Ovary (tissue), 9 donors: Measurements from ENCODE around the gene CDH20. TPM values are rescaled to one million over a fixed set of nuclear protein-coding genes. Genes with fewer than 3 reads are reported as not detected.

Experiments
- DNase-seq, 5 donors: peaks; one replicate each; pipeline ENCODE4 v3.0.0-alpha.2; 2019 to 2020
- H3K27ac ChIP-seq, 2 donors: fragments of 200-600 bp; one replicate each; pipeline versions ENCODE4 v1.5.1 to v1.8.0; 2019 to 2022
- H3K27me3 ChIP-seq: fragments of 200-600 bp; one replicate; pipeline ENCODE4 v1.8.0; 2022
- H3K36me3 ChIP-seq: fragments of 200-600 bp; sonication (generic); one replicate; pipeline ENCODE4 v1.5.1; 2019
- H3K4me1 ChIP-seq: one replicate; pipeline ENCODE4 v1.8.1; 2013; ENCODE audit warnings: mild to moderate bottlenecking, moderate library complexity; ENCODE audit not compliant: insufficient read depth
- H3K4me3 ChIP-seq: fragments of 200-600 bp; sonication (generic); one replicate; pipeline ENCODE4 v1.5.1; 2017
- H3K9me3 ChIP-seq, 2 donors: fragments of 200-600 bp in 1 of 2; sonication (generic) in 1 of 2; one replicate each; pipeline versions ENCODE4 v1.5.1 to v1.8.1; 2013 to 2019; ENCODE audit warnings: mild to moderate bottlenecking in 1 of 2, moderate library complexity in 1 of 2
- EP300 ChIP-seq: sonication (generic); formaldehyde crosslinking; IDR thresholded peaks from one replicate; pipeline ENCODE4 v1.6.1; 2017; ENCODE audit warnings: antibody characterized with exemption
- POLR2A ChIP-seq: fragments of 450-650 bp; IDR thresholded peaks from one replicate; pipeline ENCODE4 v1.6.1; 2017; ENCODE audit warnings: antibody characterized with exemption, mild to moderate bottlenecking, moderate library complexity
- WGBS, 3 donors: extraction: QIAGEN DNeasy Blood & Tissue Kit in 1 of 3; methylation state at CpG; one replicate each; pipeline versions ENCODE4 v1.1.5 to v1.1.7; 2013 to 2017; 5-methylcytosine and 5-hydroxymethylcytosine counted together
- intact Hi-C, 4 donors: fragments of 100-400 bp; cut with DNase I; formaldehyde crosslinking; loops; one replicate each; pipeline versions ENCODE4 v1.11.0 to v1.15.1; 2022 to 2023
- polyA plus RNA-seq, 2 donors: library from polyadenylated mRNA; stranded (reverse); fragments of 200-250 nt in 1 of 2; fragments of 350-450 nt in 1 of 2; fragmentation: Illumina TruSeq in 1 of 2; extraction: RNeasy Lipid Tissue Mini Kit (QIAGEN cat#74804) in 1 of 2; gene quantifications; one replicate each; pipeline ENCODE4 v1.2.3, GENCODE V29; 2013 to 2014
- total RNA-seq, 7 donors: library from RNA; depleted of rRNA in 2 of 7; stranded (reverse); fragments of >200 nt in 2 of 7; fragmentation: NEBNext Ultra II Directional in 3 of 7; extraction: Animal tissue kit (Norgen Biotek cat#: 25700) in 3 of 7; gene quantifications; one replicate each; pipeline versions ENCODE4 v1.1.0 to v1.2.4, GENCODE V29; 2016 to 2023
- TF ChIP-seq, protein P1 (sequence below), 3 donors: fragments of 450-650 bp in 2 of 3; fragments of 200-600 bp in 1 of 3; IDR thresholded peaks; one replicate each; pipeline versions ENCODE4 v1.5.1 to v1.8.0; 2016 to 2022; ENCODE audit warnings: antibody characterized with exemption in 3 of 3, mild to moderate bottlenecking in 1 of 3
- donor health status: DM: no; HTN: no; CAD: no; lungs with moderate emphysema.
- donor health status: DM: no; HTN: no; CAD: no.
- donor health status: Bipolar disorder and iron deficiency.
- donor health status: DM: yes; HTN: yes; CAD: no.
- donor health status: DM: no; HTN: no; CAD: no.
- donor health status: DM: yes; HTN: yes; CAD: no.

CDH20 gene
- total and polyA plus RNA-seq, 9 donors, result under 0.01 to 0.07 (median 0.04) TPM; not detected in 5

- Histone ChIP-seq H3K27ac (peak overlapping the region; percentile 5 to 57), H3K27me3 (no peaks in the 10 kb centered on the region), H3K36me3 (no peaks in the 10 kb centered on the region), H3K4me1 (peaks cover 2% of the 10 kb centered on the region), H3K4me3 (peak overlapping the region; percentile 42), H3K9me3 (no peaks in the 10 kb centered on the region)
- DNase-seq, result no peak
- TF ChIP-seq EP300, result peak; percentile 27
- no peak for TF ChIP-seq POLR2A
- TF ChIP-seq, protein P1, sequence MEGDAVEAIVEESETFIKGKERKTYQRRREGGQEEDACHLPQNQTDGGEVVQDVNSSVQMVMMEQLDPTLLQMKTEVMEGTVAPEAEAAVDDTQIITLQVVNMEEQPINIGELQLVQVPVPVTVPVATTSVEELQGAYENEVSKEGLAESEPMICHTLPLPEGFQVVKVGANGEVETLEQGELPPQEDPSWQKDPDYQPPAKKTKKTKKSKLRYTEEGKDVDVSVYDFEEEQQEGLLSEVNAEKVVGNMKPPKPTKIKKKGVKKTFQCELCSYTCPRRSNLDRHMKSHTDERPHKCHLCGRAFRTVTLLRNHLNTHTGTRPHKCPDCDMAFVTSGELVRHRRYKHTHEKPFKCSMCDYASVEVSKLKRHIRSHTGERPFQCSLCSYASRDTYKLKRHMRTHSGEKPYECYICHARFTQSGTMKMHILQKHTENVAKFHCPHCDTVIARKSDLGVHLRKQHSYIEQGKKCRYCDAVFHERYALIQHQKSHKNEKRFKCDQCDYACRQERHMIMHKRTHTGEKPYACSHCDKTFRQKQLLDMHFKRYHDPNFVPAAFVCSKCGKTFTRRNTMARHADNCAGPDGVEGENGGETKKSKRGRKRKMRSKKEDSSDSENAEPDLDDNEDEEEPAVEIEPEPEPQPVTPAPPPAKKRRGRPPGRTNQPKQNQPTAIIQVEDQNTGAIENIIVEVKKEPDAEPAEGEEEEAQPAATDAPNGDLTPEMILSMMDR (IDR thresholded peaks at IDR 0.05), result peak in 1 of 3 donors; percentile 3
- WGBS, 3 donors, result 12 to 18% (median 15%) methylated on average over 15 of the region's 15 CpGs
- intact Hi-C loops, result loop anchor here in 2 of 4 donors (5.0 kb wide), 3 partner anchors 310 to 550 kb away; partner anchors contain the start of gene RNF152 (in 2 of the 2)
These were observed 249.0 kb downstream of the CDH20 start for GRCh38 chr18:61582202-61582710.

DNA sequence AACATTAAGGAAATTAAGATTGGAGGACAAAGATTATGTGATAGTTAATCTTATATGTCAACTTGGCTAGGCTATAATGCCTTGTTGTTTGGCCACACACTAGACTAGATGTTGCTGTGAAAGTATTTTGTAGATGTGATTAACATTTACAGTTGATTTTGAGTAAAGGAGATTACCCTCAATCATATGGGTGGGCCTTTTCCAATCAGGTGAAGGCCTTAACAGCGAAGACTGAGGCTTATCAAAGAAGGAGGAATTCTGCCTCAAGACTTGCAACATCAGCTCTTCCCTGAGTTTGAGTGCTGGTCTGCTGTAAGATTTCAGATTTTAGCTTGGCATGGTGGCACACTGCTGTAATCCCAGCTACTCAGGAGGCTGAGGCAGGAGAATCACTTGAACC is 250.3 kb downstream of the CDH20 start:
- intact Hi-C loops, result loop anchor here in 2 of 4 donors (5.0 kb wide), 3 partner anchors 309 to 549 kb away; partner anchors contain the start of gene RNF152 (in 2 of the 2)
- Histone ChIP-seq H3K4me1 (peaks cover 2% of the 10 kb centered on the region), H3K36me3 (no peaks in the 10 kb centered on the region), H3K9me3 (no peaks in the 10 kb centered on the region), H3K27ac (no peak overlapping the region), H3K4me3 (no peak overlapping the region), H3K27me3 (no peaks in the 10 kb centered on the region)
- DNase-seq, result no peak
- WGBS, 3 donors, result 95 to 100% (median 96%) methylated on average over 1 of the region's 1 CpG
- TF ChIP-seq, protein P1 (IDR thresholded peaks at IDR 0.05), result no peak
- no peak for TF ChIP-seq POLR2A
- no peak for TF ChIP-seq EP300

DNA sequence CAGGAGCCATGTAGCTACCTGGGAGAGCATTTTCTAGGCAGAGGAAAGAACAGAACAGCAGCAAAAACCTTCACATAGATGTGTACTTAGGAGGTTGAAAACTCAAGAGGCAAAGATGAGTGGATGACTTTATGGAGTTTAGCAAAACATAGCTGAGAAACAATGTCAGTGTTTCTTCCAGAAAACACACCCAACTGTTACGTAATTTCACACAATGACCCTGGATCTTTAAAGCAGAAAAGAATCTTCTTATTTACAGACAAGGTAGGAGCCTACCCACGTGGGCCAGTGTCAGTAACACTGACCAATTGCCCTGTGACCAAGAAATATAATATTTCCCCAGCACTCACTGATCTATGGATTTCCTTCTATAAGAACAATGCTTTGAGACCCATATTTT is 254.6 kb downstream of the CDH20 start:
- no peaks in the 10 kb centered on the region for H3K4me1 ChIP-seq
- no peaks in the 10 kb centered on the region for H3K27me3 ChIP-seq
- no peaks in the 10 kb centered on the region for H3K36me3 ChIP-seq
- H3K4me3 ChIP-seq, result no peak overlapping the region
- TF ChIP-seq EP300, result no peak
- TF ChIP-seq POLR2A, result no peak
- TF ChIP-seq, protein P1 (IDR thresholded peaks at IDR 0.05), result no peak
- no peak for DNase-seq
- H3K9me3 ChIP-seq, result no peaks in the 10 kb centered on the region
- 46 to 60% (median 53%) methylated on average over 2 of the region's 2 CpGs for WGBS, 3 donors
- no peak overlapping the region for H3K27ac ChIP-seq
- intact Hi-C loops, result no loop called here

DNA sequence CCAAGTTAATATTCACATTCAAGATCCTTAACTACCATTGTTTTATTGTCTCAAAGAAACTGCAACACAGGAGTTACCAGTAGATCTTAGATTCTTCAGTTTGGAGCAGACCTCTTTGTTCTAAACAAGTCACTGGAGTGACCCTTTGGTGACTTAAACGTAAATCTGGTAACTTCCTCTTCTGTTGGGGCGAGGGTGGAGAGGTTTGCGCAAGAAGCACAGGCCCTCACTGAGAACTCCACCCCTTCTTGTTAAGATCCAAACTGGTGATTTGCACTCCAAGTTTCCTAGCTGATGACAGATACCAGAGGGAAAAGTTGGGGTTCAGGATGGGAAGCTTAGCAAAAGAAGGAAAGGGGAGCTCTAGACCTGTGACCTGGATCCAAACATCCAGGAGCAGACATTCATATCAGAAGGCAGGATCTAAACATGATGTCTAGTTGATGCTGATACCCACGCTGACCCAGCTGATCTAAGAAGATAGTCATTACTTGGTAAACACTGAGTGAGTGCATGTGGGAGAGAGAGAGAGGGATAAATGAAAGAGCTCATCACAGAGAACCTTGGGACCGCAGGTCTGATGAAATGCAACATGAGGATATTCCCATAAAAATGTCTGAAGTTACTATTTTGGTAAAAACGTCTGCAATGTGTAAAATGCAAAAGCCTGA is 256.0 kb downstream of the CDH20 start:
- DNase-seq, result no peak
- intact Hi-C loops, result no loop called here
- Histone ChIP-seq H3K27ac (no peak overlapping the region), H3K4me3 (no peak overlapping the region), H3K36me3 (no peaks in the 10 kb centered on the region), H3K9me3 (no peaks in the 10 kb centered on the region), H3K27me3 (no peaks in the 10 kb centered on the region), H3K4me1 (no peaks in the 10 kb centered on the region)
- no peak for TF ChIP-seq POLR2A
- TF ChIP-seq EP300, result no peak
- TF ChIP-seq, protein P1 (IDR thresholded peaks at IDR 0.05), result no peak
- WGBS, 3 donors, result 76 to 85% (median 76%) methylated on average over 6 of the region's 6 CpGs
